IPS-NIHi11 (cell line): ENCODE results near the gene HOXA2.

Source experiments
- DNase-seq: peaks from one replicate; pipeline ENCODE4 v3.0.0; 2012; ENCODE audit warnings: mixed read lengths, low spot score

Gene HOXA2

GRCh38 chr7:27141137-27141922 lies 38.8 kb upstream of the HOXA2 start:
- no peak for DNase-seq

- no peak for DNase-seq
Measured at GRCh38 chr7:27140126-27140857, 37.8 kb upstream of the HOXA2 start.

GRCh38 chr7:27139334-27140125 lies 37.0 kb upstream of the HOXA2 start:
- peak; percentile 39 for DNase-seq

- DNase-seq: no peak
Measured at GRCh38 chr7:27138985-27139333, 36.5 kb upstream of the HOXA2 start.

- DNase-seq: no peak
Measured at GRCh38 chr7:27138472-27138871, 36.0 kb upstream of the HOXA2 start.

- no peak for DNase-seq
Measured at GRCh38 chr7:27137640-27138315, 35.3 kb upstream of the HOXA2 start.

GRCh38 chr7:27134392-27134791 lies 31.9 kb upstream of the HOXA2 start:
- no peak for DNase-seq

- no peak for DNase-seq
Measured at GRCh38 chr7:27133409-27134231, 31.1 kb upstream of the HOXA2 start.

- no peak for DNase-seq
Measured at GRCh38 chr7:27132978-27133377, 30.5 kb upstream of the HOXA2 start.

GRCh38 chr7:27132214-27132613 lies 29.7 kb upstream of the HOXA2 start:
- no peak for DNase-seq

GRCh38 chr7:27131390-27131819 lies 28.9 kb upstream of the HOXA2 start:
- no peak for DNase-seq

GRCh38 chr7:27130540-27131389 lies 28.3 kb upstream of the HOXA2 start, which contains the start of gene HOXA4:
Gene HOXA4 (minus strand): TSS chr7:27130757. CDS start chr7:27130733, 24 bp downstream.
- DNase-seq: peak; percentile 84

- DNase-seq: no peak
Measured at GRCh38 chr7:27129729-27130539, 27.5 kb upstream of the HOXA2 start.

- no peak for DNase-seq
Measured at GRCh38 chr7:27128776-27129728, 26.6 kb upstream of the HOXA2 start.

- DNase-seq: no peak
Measured at GRCh38 chr7:27128034-27128433, 25.6 kb upstream of the HOXA2 start.

- no peak for DNase-seq
Measured at GRCh38 chr7:27126596-27127327, 24.3 kb upstream of the HOXA2 start.

- no peak for DNase-seq
Measured at GRCh38 chr7:27125986-27126394, 23.5 kb upstream of the HOXA2 start.
